Keratinocyte (primary cell): ENCODE results near the gene LPAR1. TPM values are rescaled to one million over a fixed set of nuclear protein-coding genes. Genes with fewer than 3 reads are reported as not detected.
A peak's percentile ranks its signal among the peaks of the same experiment; 100 is the strongest.

Source experiments
- DNase-seq: peaks from one replicate; pipeline ENCODE4 v3.0.0-alpha.2; 2011; ENCODE audit warnings: low read depth, missing footprints, low spot score
- FAIRE-seq: peaks from 2 replicates; lab custom pipeline; 2011; peaks lifted over from hg19 to GRCh38; lab: Jason Lieb, UNC
- H2AFZ ChIP-seq: 2 replicates; pipeline ENCODE4 v1.6.0; 2012; ENCODE audit warnings: low read length, control low read depth, inconsistent platforms; ENCODE audit not compliant: control insufficient read depth
- H3K27ac ChIP-seq: 2 replicates; pipeline ENCODE4 v1.5.1; 2011; ENCODE audit warnings: low read length; ENCODE audit not compliant: control insufficient read depth, insufficient read depth
- H3K27me3 ChIP-seq: 3 replicates; pipeline ENCODE4 v1.6.0; 2011; ENCODE audit warnings: low read length; ENCODE audit not compliant: control insufficient read depth, insufficient read depth; ENCODE audit errors: extremely low read depth
- H3K36me3 ChIP-seq, 2 experiments: 2 replicates in 1 of 2; 3 replicates in 1 of 2; pipeline ENCODE4 v1.5.1; 2011; ENCODE audit warnings: low read length in 2 of 2, mild to moderate bottlenecking in 1 of 2; ENCODE audit not compliant: control insufficient read depth in 2 of 2, insufficient read depth in 2 of 2; ENCODE audit errors: extremely low read depth in 1 of 2
- H3K4me1 ChIP-seq: 3 replicates; pipeline ENCODE4 v1.5.1; 2011; ENCODE audit warnings: low read length; ENCODE audit not compliant: control insufficient read depth, insufficient read depth; ENCODE audit errors: extremely low read depth
- H3K4me2 ChIP-seq: 3 replicates; pipeline ENCODE4 v1.6.0; 2011; ENCODE audit warnings: low read depth, low read length; ENCODE audit not compliant: control insufficient read depth, insufficient read depth; ENCODE audit errors: extremely low read depth
- H3K4me3 ChIP-seq, 3 experiments: fragments of 200-600 bp in 1 of 3; sonication (generic) in 1 of 3; 2 replicates in 2 of 3; 3 replicates in 1 of 3; pipeline ENCODE4 v1.5.1; 2011 to 2016; ENCODE audit warnings: low read length in 3 of 3, mild to moderate bottlenecking in 3 of 3, control low read depth in 2 of 3, inconsistent platforms in 1 of 3, low read depth in 1 of 3, mixed read lengths in 1 of 3, mixed run types in 1 of 3, moderate library complexity in 1 of 3; ENCODE audit not compliant: control insufficient read depth in 2 of 3, insufficient read depth in 2 of 3; ENCODE audit errors: extremely low read depth in 1 of 3
- H3K79me2 ChIP-seq: 2 replicates; pipeline ENCODE4 v1.6.0; 2012; ENCODE audit warnings: low read length; ENCODE audit not compliant: control insufficient read depth, insufficient read depth
- H3K9ac ChIP-seq: 3 replicates; pipeline ENCODE4 v1.6.0; 2011; ENCODE audit warnings: low read length; ENCODE audit not compliant: control insufficient read depth, insufficient read depth; ENCODE audit errors: extremely low read depth
- H3K9me1 ChIP-seq: 3 replicates; pipeline ENCODE4 v1.6.0; 2011; ENCODE audit warnings: low read length; ENCODE audit not compliant: control insufficient read depth, insufficient read depth; ENCODE audit errors: extremely low read depth
- H3K9me3 ChIP-seq: 2 replicates; pipeline ENCODE4 v1.5.1; 2012; ENCODE audit warnings: low read depth, low read length; ENCODE audit not compliant: control insufficient read depth
- H4K20me1 ChIP-seq: 3 replicates; pipeline ENCODE4 v1.6.0; 2011; ENCODE audit warnings: low read length; ENCODE audit not compliant: control insufficient read depth, insufficient read depth; ENCODE audit errors: extremely low read depth
- CTCF ChIP-seq, 3 experiments: IDR thresholded peaks in 1 of 3; conservative IDR thresholded peaks in 1 of 3; optimal IDR thresholded peaks in 1 of 3; 2 replicates in 2 of 3; 3 replicates in 1 of 3; pipeline versions ENCODE3 to v1.5.1; 2011; ENCODE audit warnings: low read length in 3 of 3, mild to moderate bottlenecking in 3 of 3, moderate library complexity in 2 of 3, control low read depth in 1 of 3, inconsistent platforms in 1 of 3; ENCODE audit not compliant: insufficient read depth in 2 of 3; ENCODE audit errors: extremely low read depth in 1 of 3
- EZH2 ChIP-seq: IDR thresholded peaks from one replicate; pipeline ENCODE4 v1.6.1; 2012; ENCODE audit warnings: inconsistent platforms, mild to moderate bottlenecking, low read length, moderate library complexity
- dilution Hi-C: fragments of 300-500 bp; cut with MboI; formaldehyde crosslinking; loops from one replicate; pipeline ENCODE4 v1.7.0; 2020; ENCODE audit warnings: low sequenced_read_pairs; ENCODE audit not compliant: extremely low pct_ligation_motif_present
- polyA plus RNA-seq, 5 experiments: library from polyadenylated mRNA; depleted of rRNA in 3 of 5; stranded (reverse) in 3 of 5; stranded (forward) in 1 of 5; unstranded in 1 of 5; fragments of >200 nt; gene quantifications; 1 replicate in 1 of 5; 2 replicates in 3 of 5; 3 replicates in 1 of 5; pipeline versions ENCODE4 v1.2.1 to v1.2.3, GENCODE V29; 2011 to 2012; ENCODE audit warnings: missing spikeins in 2 of 5, low read depth in 1 of 5, low replicate concordance in 1 of 5

The LPAR1 gene
- polyA plus RNA-seq, 1 donor (not counting 4 experiments of a cell fraction or from before 2014, with no cell fraction given): 43.2 TPM

GRCh38 chr9:110842986-110843385, 195.3 kb downstream of the LPAR1 start:
- Histone ChIP-seq H3K36me3 (no peaks in the 10 kb centered on the region), H3K9me1 (no peaks in the 10 kb centered on the region), H2AFZ (no peak overlapping the region), H3K4me1 (no peaks in the 10 kb centered on the region), H3K4me3 (no peak overlapping the region), H3K9me3 (no peaks in the 10 kb centered on the region), H3K27ac (no peak overlapping the region), H3K4me2 (no peak overlapping the region), H3K9ac (no peak overlapping the region), H4K20me1 (no peaks in the 10 kb centered on the region), H3K27me3 (no peaks in the 10 kb centered on the region), H3K79me2 (no peaks in the 10 kb centered on the region)
- FAIRE-seq: no peak
- dilution Hi-C loops: no loop called here
- no peak for TF ChIP-seq CTCF (optimal IDR thresholded peaks at IDR 0.05 in 1 of 3, IDR thresholded peaks at IDR 0.05 in 1 of 3, conservative IDR thresholded peaks at IDR 0.05 in 1 of 3; ENCODE audit: extremely low read depth in 1 of 3, insufficient read depth in 2 of 3, low read length in 3 of 3)
- TF ChIP-seq EZH2: no peak
- no peak for DNase-seq

DNA sequence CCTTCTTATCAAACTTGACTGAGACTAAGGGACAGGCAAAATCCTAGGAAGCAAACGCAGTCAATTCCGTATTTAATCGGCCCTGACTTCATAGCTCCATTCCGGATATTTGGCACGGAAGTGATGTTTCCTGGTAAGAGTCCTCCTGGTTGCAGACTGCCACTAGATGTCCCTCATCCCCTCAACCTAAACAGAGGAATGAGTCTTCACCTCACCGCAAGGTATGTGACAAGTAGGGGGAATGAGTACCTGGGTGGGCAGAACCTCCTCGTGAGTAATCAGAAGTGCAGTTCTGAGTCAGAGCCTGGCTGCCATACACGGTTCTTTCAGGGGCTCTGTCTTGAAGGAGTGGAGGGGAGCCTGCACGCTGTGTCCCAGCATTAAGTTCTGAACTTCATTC, 196.1 kb downstream of the LPAR1 start:
- Histone ChIP-seq H3K4me2 (no peak overlapping the region), H3K27ac (no peak overlapping the region), H3K27me3 (no peaks in the 10 kb centered on the region), H3K9me3 (no peaks in the 10 kb centered on the region), H3K4me1 (peaks cover 5% of the 10 kb centered on the region), H4K20me1 (no peaks in the 10 kb centered on the region), H3K36me3 (no peaks in the 10 kb centered on the region), H3K9ac (no peak overlapping the region), H3K79me2 (no peaks in the 10 kb centered on the region), H2AFZ (no peak overlapping the region), H3K4me3 (no peak overlapping the region), H3K9me1 (no peaks in the 10 kb centered on the region)
- FAIRE-seq: no peak
- dilution Hi-C loops: no loop called here
- DNase-seq: no peak
- TF ChIP-seq CTCF (optimal IDR thresholded peaks at IDR 0.05 in 1 of 3, IDR thresholded peaks at IDR 0.05 in 1 of 3, conservative IDR thresholded peaks at IDR 0.05 in 1 of 3; ENCODE audit: extremely low read depth in 1 of 3, insufficient read depth in 2 of 3, low read length in 3 of 3) (peak in 1 of 3 experiments; percentile 46), EZH2 (no peak)
